A673 (cell line): ENCODE results near the gene SLC15A4.

Experiments
- CTCF ChIP-seq: fragments of 300-800, 200-600 bp; sonication (generic); conservative IDR thresholded peaks from 2 replicates; pipeline ENCODE4 v1.5.1; 2017; ENCODE audit warnings: low read depth, mild to moderate bottlenecking, antibody characterized with exemption, low read length, moderate library complexity, mixed read lengths
- EZH2 ChIP-seq: fragments of 200-600 bp; sonication (generic); IDR thresholded peaks from 2 replicates; pipeline ENCODE4 v1.6.1; 2017; ENCODE audit warnings: borderline replicate concordance, low read depth, mild to moderate bottlenecking, mixed read lengths, antibody characterized with exemption, low read length; ENCODE audit not compliant: poor library complexity, severe bottlenecking

GRCh38 chr12:128803788-128804187 lies 20.0 kb downstream of the SLC15A4 start:
- no peak for TF ChIP-seq CTCF
- TF ChIP-seq EZH2: no peak
